ENCODE data around the gene TTLL5.

Gene TTLL5

GRCh38 chr14:75865531-75865930 lies 204.5 kb downstream of the TTLL5 start:
- H3K27ac ChIP-seq: no peak overlapping the region
- no peak for TF ChIP-seq CTCF (conservative IDR thresholded peaks at IDR 0.05)

- no peak for TF ChIP-seq CTCF (conservative IDR thresholded peaks at IDR 0.05)
- no peak overlapping the region for H3K27ac ChIP-seq
These were observed 205.9 kb downstream of the TTLL5 start for GRCh38 chr14:75866970-75867369.

- TF ChIP-seq CTCF (conservative IDR thresholded peaks at IDR 0.05): no peak
- H3K27ac ChIP-seq: no peak overlapping the region
These were observed 210.3 kb downstream of the TTLL5 start for GRCh38 chr14:75871181-75871880.

GRCh38 chr14:75875958-75876357 lies 214.9 kb downstream of the TTLL5 start:
- no peak overlapping the region for H3K27ac ChIP-seq

GRCh38 chr14:75876530-75876929 lies 215.5 kb downstream of the TTLL5 start:
- no peak overlapping the region for H3K27ac ChIP-seq
- TF ChIP-seq CTCF (conservative IDR thresholded peaks at IDR 0.05): no peak

More at GRCh38 chr14:75875958-75876357, 214.9 kb downstream of the TTLL5 start:
- TF ChIP-seq CTCF (conservative IDR thresholded peaks at IDR 0.05): no peak

GRCh38 chr14:75877292-75877691 lies 216.2 kb downstream of the TTLL5 start:
- TF ChIP-seq CTCF (conservative IDR thresholded peaks at IDR 0.05): no peak
- no peak overlapping the region for H3K27ac ChIP-seq

- H3K27ac ChIP-seq: no peak overlapping the region
- no peak for TF ChIP-seq CTCF (conservative IDR thresholded peaks at IDR 0.05)
These were observed 216.8 kb downstream of the TTLL5 start for GRCh38 chr14:75877884-75878283.

Measured in VCaP (cell line).